Activated gamma-delta T cell treated with Interleukin-2 at 50 U/mL for 16 hours (primary cell): ENCODE data around the gene NCOA7.

Experiments used
- DNase-seq: peaks from one replicate; pipeline ENCODE4 v3.0.0-alpha.2; 2020

Gene NCOA7

GRCh38 chr6:125815080-125815910 is 24.5 kb downstream of the NCOA7 start:
- no peak for DNase-seq

GRCh38 chr6:125816828-125817280 is 26.1 kb downstream of the NCOA7 start:
- no peak for DNase-seq

- no peak for DNase-seq
Observed at GRCh38 chr6:125818225-125818657, 27.5 kb downstream of the NCOA7 start.

GRCh38 chr6:125818772-125819260 is 28.1 kb downstream of the NCOA7 start:
- no peak for DNase-seq

GRCh38 chr6:125819535-125820326 is 29.0 kb downstream of the NCOA7 start:
- no peak for DNase-seq

- DNase-seq = no peak
Observed at GRCh38 chr6:125821825-125822281, 31.1 kb downstream of the NCOA7 start.

- DNase-seq = no peak
Observed at GRCh38 chr6:125823180-125823579, 32.4 kb downstream of the NCOA7 start.

GRCh38 chr6:125824946-125825771 is 34.4 kb downstream of the NCOA7 start:
- DNase-seq = no peak

- no peak for DNase-seq
Observed at GRCh38 chr6:125826695-125827463, 36.1 kb downstream of the NCOA7 start.

- DNase-seq = no peak
Observed at GRCh38 chr6:125827788-125828320, 37.1 kb downstream of the NCOA7 start.

- no peak for DNase-seq
Observed at GRCh38 chr6:125828476-125829039, 37.8 kb downstream of the NCOA7 start.

- peak; percentile 27 for DNase-seq
Observed at GRCh38 chr6:125829433-125829832, 38.7 kb downstream of the NCOA7 start.

GRCh38 chr6:125831659-125832058 is 40.9 kb downstream of the NCOA7 start:
- DNase-seq = no peak

GRCh38 chr6:125832391-125833117 is 41.8 kb downstream of the NCOA7 start:
- DNase-seq = no peak

GRCh38 chr6:125834348-125834747 is 43.6 kb downstream of the NCOA7 start:
- DNase-seq = no peak

GRCh38 chr6:125835221-125835744 is 44.5 kb downstream of the NCOA7 start:
- DNase-seq = no peak

GRCh38 chr6:125836466-125836865 is 45.7 kb downstream of the NCOA7 start:
- no peak for DNase-seq

- no peak for DNase-seq
Observed at GRCh38 chr6:125839471-125839870, 48.7 kb downstream of the NCOA7 start.

GRCh38 chr6:125839879-125840278 is 49.1 kb downstream of the NCOA7 start:
- DNase-seq = no peak
